ENCODE measurements around the gene ARHGEF12.

The ARHGEF12 gene

DNA sequence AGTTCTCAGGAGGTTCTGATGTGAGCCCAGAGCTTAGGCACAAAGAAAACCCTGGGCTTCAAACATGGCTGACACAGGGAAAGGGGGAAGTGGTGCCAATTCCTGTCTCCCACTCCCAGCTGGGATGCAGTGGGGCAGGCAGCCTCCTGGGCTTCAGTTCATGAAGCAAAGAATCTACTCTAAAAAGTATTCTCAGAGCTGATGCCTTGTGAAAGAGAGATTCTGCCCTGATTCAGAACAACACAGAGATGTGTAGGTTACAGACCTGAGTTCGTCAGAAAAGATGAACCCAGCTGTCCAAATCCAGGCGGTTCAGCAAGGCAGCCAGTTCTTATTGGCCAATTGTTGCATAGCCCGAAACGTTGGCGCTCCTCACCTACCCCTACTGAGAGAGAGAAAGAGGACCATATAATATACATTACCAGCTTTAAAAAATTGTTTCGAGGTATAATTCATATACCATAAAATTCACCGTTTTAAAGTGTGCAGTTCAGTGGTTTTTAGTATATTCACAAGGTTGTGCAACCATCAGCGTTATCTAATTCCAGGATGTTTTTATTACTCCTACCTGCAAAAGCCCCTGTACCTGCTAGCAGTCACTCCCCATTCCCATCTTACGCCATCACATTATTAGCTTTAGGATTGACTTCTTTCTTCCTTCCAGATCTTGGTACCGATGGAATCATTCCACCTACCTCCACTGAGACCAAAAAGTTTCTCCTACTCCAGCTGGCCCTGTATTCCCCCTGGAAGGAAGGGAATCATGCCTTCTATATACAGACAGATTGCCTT, 18.3 kb upstream of the ARHGEF12 start:
- in situ Hi-C loops (cut with HindIII; ENCODE audit: low sequenced_read_pairs), result no loop called here

DNA sequence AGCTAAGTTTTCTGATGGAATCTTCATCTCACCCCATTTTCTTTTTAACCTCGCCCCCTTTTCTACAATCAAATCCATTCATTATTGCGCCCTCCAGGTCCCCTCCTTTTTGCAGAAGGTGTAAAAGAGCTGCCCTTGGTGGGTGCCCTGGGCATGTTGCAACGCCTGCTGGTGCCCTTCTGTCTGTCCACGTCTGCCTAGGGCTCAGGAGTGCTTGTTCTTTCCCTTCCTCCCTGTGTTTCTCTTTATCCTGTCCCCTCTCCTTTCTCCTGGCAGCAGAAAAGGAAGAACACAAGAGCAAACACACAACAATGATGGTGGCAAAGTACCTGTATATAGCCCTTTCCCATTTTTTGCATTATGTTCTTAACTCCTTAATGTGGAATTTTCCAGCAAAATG, 17.3 kb upstream of the ARHGEF12 start:
- in situ Hi-C loops (cut with HindIII; ENCODE audit: low sequenced_read_pairs), result no loop called here

DNA sequence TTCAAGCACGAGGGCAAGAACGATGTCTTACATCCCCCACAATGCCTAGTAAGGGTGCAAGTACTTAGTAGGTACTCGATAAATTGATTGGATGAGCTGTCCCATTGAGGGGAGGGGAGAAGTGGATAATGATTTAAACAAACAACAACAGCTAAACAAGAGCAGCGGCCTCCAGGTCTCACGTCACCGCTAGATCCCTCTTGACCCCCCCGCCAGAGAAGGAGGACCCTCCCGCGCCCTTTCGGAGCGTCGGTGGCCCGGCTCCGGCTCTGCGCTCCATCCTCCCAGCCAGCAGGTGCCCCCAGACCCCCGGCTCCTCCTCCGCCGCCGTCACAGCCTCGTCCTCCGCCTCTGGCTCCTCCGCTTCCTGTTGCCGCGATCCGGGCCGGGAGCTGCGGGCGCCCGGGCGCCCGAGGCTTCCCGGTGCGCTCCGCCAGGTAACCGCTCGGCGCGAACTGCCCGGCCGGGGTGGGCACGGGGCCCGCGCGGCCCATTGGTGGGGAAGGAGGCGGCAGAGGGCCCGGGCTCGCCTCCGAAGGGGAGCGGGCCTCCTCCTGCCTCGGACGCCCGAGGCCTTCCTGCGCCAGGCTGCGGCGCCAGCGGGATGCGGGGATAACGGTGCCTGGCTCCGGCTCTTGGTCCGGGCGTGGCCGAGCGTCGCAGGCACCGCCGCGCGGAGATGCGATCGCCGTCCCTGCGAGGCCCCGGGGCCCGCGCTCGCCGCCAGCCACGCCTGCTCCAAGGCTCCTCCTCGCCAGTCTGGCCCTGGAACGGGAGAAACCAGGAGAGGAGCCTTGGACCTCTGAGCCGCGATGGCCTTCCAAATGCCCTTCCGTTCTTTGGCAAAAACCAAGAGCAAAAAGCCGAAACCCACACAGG, 11.0 kb upstream of the ARHGEF12 start, which contains the start of gene TLCD5:
Gene TLCD5 (plus strand): TSS at position 368 of the 879 bp plus-strand sequence. CDS start 2,143 bp downstream, outside the sequence.
- in situ Hi-C loops (cut with HindIII; ENCODE audit: low sequenced_read_pairs), result no loop called here

- in situ Hi-C loops (cut with HindIII; ENCODE audit: low sequenced_read_pairs), result no loop called here
Observed at GRCh38 chr11:120326228-120326627, 10.0 kb upstream of the ARHGEF12 start.

GRCh38 chr11:120326845-120327281, 9.3 kb upstream of the ARHGEF12 start:
- in situ Hi-C loops (cut with HindIII; ENCODE audit: low sequenced_read_pairs), result no loop called here

DNA sequence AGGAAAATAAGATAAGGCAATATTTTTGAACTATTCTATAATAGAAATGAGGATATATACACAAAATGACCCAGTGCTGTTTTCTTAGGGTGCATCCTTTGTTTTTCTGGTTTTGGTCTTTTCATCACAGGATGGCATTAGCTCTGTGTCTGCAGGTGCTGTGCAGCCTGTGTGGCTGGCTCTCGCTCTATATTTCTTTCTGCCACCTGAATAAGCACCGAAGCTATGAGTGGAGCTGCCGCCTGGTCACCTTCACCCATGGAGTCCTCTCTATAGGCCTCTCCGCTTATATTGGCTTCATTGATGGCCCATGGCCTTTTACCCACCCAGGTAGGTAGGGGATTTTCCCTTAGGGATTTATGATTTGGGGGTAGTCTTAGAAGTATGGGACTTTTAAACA, 8.9 kb upstream of the ARHGEF12 start:
- in situ Hi-C loops (cut with HindIII; ENCODE audit: low sequenced_read_pairs), result no loop called here

DNA sequence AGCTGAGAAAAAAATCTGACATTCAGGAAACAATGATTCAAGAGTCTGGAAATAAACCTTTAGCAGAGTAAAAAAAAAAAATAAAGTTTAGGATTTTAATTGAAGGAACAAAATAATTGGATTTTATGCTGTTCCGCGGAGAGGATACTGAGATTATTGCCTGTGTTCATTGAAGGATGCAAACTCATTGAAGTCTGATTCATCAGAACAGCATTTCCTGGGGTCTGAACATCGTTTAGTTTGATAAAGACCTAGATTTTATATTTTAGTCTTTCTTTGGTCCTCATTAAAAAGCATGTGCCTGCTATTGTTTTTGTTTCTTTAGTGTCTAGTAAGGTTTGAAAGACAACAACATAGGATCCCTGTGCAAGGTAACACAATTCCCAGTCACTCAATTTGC, 6.7 kb upstream of the ARHGEF12 start:
- in situ Hi-C loops (cut with HindIII; ENCODE audit: low sequenced_read_pairs), result no loop called here

DNA sequence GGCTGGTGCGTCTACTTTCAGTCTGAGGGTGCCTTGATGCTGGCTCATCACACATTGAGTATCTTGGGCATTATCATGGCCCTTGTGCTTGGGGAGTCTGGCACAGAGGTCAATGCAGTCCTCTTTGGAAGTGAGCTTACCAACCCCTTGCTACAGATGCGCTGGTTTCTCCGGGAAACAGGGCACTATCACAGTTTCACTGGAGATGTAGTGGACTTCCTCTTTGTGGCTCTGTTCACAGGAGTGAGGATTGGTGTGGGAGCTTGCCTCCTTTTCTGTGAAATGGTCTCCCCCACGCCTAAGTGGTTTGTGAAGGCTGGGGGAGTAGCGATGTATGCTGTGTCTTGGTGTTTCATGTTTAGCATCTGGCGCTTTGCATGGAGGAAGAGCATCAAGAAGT, 6.2 kb upstream of the ARHGEF12 start:
- in situ Hi-C loops (cut with HindIII; ENCODE audit: low sequenced_read_pairs), result no loop called here

DNA sequence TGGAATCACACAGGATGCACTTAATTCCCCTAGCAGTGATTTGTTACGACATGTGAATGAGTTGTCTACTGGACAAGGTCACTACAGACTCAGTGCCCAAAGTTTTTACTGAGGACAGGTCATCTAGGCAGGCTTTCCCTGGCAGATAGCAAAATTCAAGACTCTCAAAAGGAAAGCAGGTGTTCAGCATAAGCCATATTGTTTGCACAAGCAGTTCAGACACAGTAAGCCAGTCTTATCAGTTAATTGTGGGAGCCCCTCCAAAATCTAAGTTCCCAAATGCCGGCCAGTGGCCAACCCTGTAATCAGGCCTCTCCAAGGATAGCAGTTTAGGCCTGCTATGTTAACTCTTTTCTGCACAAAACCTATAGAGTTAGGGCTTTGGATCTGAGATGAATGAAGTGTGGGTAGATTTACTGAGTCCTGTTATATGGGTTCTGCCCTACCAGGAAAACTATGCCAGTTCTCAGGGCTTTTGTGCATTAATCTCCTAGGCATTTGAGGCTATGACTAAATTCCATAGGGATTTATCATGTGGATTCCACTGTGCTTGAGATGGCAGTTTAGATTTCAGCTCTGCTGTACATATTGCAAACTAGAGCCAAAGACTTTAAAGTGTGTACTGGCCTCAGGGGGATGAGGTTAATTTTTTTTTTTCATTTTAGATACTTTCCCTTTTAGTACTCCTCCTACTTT, 4.8 kb upstream of the ARHGEF12 start:
- in situ Hi-C loops (cut with HindIII; ENCODE audit: low sequenced_read_pairs), result no loop called here

- in situ Hi-C loops (cut with HindIII; ENCODE audit: low sequenced_read_pairs), result no loop called here
Observed at GRCh38 chr11:120332822-120333716, 3.1 kb upstream of the ARHGEF12 start.

DNA sequence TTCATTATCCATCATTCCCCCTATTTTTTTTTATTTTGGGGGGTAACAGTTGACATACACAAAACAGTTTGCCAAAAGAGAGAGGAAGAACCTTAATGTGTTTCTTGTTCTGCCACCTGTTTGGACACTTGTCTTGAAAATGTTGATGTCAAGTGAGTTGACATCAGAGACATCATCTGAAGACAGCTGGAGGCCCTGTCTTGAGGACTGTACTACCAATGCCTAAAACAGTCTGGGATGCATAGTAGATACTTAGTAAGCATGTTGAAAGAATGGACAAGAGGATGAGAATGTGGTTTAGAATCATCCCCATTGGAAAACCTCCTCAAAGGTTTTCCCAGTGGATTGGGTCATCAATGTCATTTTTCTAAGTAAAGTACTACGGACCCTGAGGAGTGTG, 2.4 kb upstream of the ARHGEF12 start:
- in situ Hi-C loops (cut with HindIII; ENCODE audit: low sequenced_read_pairs), result no loop called here

DNA sequence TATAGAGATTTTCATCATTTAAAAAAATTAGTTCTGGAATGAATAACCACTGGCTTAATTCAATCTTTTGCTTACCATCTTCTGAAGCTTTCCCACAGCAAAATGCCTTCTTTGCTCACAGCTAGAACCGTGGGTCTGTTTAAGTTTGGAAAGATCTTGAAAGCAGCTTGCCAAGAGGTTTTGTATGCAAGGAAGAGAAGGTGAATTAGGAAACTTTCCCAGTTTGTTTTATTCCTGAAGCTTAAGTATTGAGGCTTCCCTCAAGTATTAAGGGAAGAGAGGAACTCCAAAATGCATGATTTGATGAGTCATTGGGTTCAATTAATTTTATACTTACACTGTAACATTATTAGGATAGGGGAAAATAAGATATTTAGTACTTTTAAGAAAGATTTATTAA, 1.9 kb upstream of the ARHGEF12 start:
- in situ Hi-C loops (cut with HindIII; ENCODE audit: low sequenced_read_pairs), result no loop called here

DNA sequence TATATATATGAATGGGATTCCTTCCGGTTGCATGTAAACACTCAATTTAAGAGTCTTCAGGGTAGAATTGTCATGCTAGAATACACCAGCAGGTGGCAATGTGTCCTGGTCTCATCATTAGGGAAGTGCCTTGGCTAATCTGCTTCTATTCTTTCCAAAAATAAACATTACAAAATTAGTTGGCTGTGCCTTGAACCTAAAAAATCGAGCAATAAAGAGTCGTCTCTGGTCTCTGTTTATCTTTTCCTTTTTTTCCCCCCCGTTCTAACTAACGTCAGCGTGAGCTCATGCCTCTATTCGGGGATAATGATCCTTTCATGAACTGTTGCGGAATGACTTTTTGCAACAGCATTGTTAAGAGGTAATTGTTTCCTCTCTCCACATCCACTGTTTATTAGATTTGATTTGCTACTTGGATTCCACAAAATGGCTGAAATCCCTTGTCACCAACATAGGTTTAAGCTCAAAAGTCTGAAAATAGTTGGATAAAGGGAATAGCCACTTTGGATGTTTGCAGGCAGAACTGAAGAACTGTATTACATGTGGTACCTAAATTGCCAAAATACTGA, 1.2 kb upstream of the ARHGEF12 start:
- in situ Hi-C loops (cut with HindIII; ENCODE audit: low sequenced_read_pairs), result no loop called here

GRCh38 chr11:120335556-120335907, 681 bp upstream of the ARHGEF12 start:
- in situ Hi-C loops (cut with HindIII; ENCODE audit: low sequenced_read_pairs), result no loop called here

DNA sequence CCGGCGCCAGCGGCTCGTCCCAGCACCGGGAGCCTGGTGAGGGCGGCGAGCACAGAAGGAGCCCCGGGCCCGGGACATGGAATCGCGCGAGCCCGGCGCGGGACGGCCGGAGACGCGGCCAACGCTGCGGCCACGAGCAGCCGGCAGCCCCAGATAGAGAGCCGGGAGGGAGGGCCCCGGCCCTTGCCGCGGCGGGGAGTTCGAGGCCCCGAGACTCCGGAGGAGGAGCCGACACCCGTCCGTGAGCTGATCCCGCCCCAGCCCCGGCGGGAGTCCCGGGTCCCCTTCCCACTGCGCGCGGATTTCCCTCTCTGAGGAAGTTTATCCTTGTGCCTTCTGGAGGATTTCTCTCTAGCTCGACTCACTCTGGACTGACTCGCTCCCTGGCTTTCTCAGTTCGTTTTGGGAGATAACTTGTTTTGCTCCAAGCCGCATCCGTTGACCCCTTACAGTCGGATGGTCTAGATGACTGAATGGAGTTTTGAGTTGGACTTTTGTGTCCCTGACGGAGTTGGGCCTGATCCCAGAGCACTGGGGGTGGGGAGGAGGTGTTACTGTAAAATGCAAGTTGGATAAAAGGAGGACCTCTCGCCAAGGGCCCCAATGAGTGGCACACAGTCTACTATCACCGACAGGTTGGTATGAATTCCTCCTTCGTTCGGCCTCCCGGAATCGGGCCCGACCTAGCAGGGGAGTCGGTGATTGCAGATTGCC, 585 bp downstream of the ARHGEF12 start:
- in situ Hi-C loops (cut with HindIII; ENCODE audit: low sequenced_read_pairs), result no loop called here

DNA sequence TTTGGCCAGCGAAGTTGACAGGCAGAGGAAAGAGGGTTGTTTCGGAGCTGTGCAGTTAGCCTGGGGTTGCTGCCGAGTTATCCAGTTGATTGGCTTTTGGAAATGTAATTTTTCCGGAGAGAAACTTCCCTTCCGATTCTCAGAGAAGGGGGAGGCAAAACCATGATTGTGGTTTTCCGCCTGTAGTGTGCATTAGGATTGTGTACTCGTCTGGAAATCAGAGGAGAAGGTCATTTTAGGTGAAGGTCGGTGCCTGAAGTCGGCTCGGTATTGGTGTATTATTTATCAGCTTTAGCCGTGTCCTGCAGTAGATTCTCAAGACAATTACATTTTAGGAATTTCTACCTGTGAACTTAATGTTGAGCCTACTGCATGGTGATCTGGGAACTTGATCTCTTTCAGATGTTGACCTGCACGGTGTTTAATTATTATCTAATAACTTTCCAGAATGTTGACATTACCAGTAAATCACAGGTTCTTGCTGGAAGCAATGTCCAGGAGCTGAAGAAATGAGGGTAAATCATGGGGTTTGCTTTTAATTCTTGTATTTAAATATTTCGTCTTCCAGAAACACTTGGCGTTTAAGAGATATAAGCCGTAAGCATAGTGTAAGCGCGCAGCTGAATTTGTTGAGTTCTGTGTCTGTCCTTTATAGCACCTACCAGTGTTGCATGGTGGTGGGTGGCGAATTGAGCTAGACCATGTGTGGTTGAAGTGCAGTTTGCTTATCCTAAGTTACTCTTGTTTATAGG, 1.3 kb downstream of the ARHGEF12 start:
- in situ Hi-C loops (cut with HindIII; ENCODE audit: low sequenced_read_pairs), result no loop called here

- in situ Hi-C loops (cut with HindIII; ENCODE audit: low sequenced_read_pairs), result no loop called here
Observed at GRCh38 chr11:120338107-120338933, 2.1 kb downstream of the ARHGEF12 start.

DNA sequence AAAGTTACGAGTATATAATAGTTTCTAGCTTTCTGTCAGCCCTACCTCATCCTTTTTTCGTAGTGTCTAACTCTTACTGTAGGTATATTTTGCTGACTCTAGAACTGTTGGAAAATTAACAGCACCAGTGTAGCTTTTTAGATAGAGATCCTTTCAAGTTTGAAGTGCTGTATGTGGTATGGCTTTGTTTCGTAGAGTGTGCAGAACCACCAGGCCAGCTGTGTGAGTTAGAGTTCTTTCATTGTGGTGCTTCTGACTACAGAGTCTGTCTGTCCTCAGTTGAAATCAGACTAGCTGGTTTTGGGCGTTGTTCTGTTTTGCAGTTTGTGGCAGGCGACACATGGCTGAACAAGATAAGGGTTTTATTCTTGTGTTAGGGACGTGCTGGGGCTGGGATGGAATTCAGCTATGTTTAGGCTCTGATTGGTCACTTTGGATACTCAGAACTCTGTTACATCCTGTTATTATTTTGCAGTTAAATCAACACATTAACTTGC, 3.2 kb downstream of the ARHGEF12 start:
- in situ Hi-C loops (cut with HindIII; ENCODE audit: low sequenced_read_pairs), result no loop called here

Data from DLD1 (cell line).